ENCODE measurements around the gene KCNJ5. TPM values are rescaled to one million over a fixed set of nuclear protein-coding genes. Genes with fewer than 3 reads are reported as not detected.

Gene KCNJ5
- total and polyA plus RNA-seq, 2 of the 4 experiments (the other 2 are of a cell fraction), result 0.07 to 0.18 TPM

- Histone ChIP-seq H3K9ac (ENCODE audit: low read depth, low read length) (no peak overlapping the region), H2BK15ac (ENCODE audit: low read depth, low read length) (no peak overlapping the region), H2AK9ac (replicated peaks; ENCODE audit: low read depth, low read length, poor library complexity) (no peak overlapping the region), H3K36me3 (ENCODE audit: control insufficient read depth, insufficient read depth, low read length) (no peaks in the 10 kb centered on the region), H3K79me1 (ENCODE audit: low read depth in 1 of 2, low read length in 2 of 2) (no peaks in the 10 kb centered on the region), H3K23ac (ENCODE audit: low read depth, low read length) (no peak overlapping the region), H4K20me1 (ENCODE audit: insufficient read depth, low read length) (no peaks in the 10 kb centered on the region), H4K8ac (ENCODE audit: low read depth in 2 of 2, low read length in 2 of 2) (no peak overlapping the region), H3K27me3 (ENCODE audit: control insufficient read depth, insufficient read depth, low read length) (peaks cover 50% of the 10 kb centered on the region), H3K4me1 (ENCODE audit: control insufficient read depth, insufficient read depth, low read length) (no peaks in the 10 kb centered on the region), H3K9me1 (ENCODE audit: insufficient read depth, low read length) (no peaks in the 10 kb centered on the region), H2BK5ac (ENCODE audit: low read depth, low read length, poor library complexity, severe bottlenecking) (no peak overlapping the region), H3K14ac (replicated peaks; ENCODE audit: low read depth, low read length) (no peak overlapping the region), H2AK5ac (ENCODE audit: low read depth, low read length) (no peak overlapping the region), H2AFZ (replicated peaks; ENCODE audit: low read length, poor library complexity) (no peak overlapping the region), H4K91ac (ENCODE audit: insufficient read depth, low read depth, low read length) (no peak overlapping the region), H4K5ac (ENCODE audit: low read depth, low read length) (no peak overlapping the region), H3K4me3 (ENCODE audit: insufficient read depth, low read depth, low read length) (no peak overlapping the region), H3K4me2 (ENCODE audit: low read depth, low read length) (no peak overlapping the region), H3K27ac (ENCODE audit: insufficient read depth, low read length) (no peak overlapping the region), H3K56ac (ENCODE audit: extremely low read depth, insufficient read depth, low read length) (no peak overlapping the region), H3K18ac (ENCODE audit: low read depth, low read length) (no peak overlapping the region), H3K4ac (ENCODE audit: low read depth, low read length) (no peak overlapping the region), H2BK120ac (ENCODE audit: low read depth, low read length) (no peak overlapping the region), H3K9me3 (ENCODE audit: control insufficient read depth, insufficient read depth, low read length) (no peaks in the 10 kb centered on the region), H2BK20ac (ENCODE audit: low read depth, low read length) (no peak overlapping the region)
- BruUV-seq (replicated peaks), result no TSS peak
- POLR2A ChIA-PET (ENCODE audit: unreplicated experiment), result no interaction called here
- dilution Hi-C loops (cut with HindIII; ENCODE audit: low sequenced_read_pairs, unreplicated experiment), result no loop called here
- DNase-seq (no peak), ATAC-seq (ENCODE audit: low read depth) (no peak)
- no CpG with 5 or more reads among the region's 5 CpGs for WGBS, 2 experiments (ENCODE audit: extremely low coverage in 2 of 2, insufficient read length in 1 of 2)
- CTCF ChIA-PET, result no interaction called here
- intact Hi-C loops (cut with micrococcal nuclease), result no loop called here
- TF ChIP-seq ELK1 (IDR thresholded peaks at IDR 0.05; ENCODE audit: borderline replicate concordance, low read depth, low read length), result no peak
- TF ChIP-seq POLR2A (IDR thresholded peaks at IDR 0.05; ENCODE audit: low read depth, low read length), result no peak
- TF ChIP-seq NFE2L2 (IDR thresholded peaks at IDR 0.05; ENCODE audit: low read depth, low read length), result no peak
- no peak for TF ChIP-seq RAD21 (IDR thresholded peaks at IDR 0.05; ENCODE audit: low read length)
- no peak for TF ChIP-seq SMC3 (IDR thresholded peaks at IDR 0.05; ENCODE audit: low read depth, low read length)
- TF ChIP-seq CEBPB (IDR thresholded peaks at IDR 0.05; ENCODE audit: low read depth, low read length), result no peak
- TF ChIP-seq CTCF (conservative IDR thresholded peaks at IDR 0.05; ENCODE audit: low read depth, low read length), result no peak
- TF ChIP-seq MAZ (IDR thresholded peaks at IDR 0.05; ENCODE audit: borderline replicate concordance, low read depth, low read length), result no peak
- TF ChIP-seq USF2 (IDR thresholded peaks at IDR 0.05; ENCODE audit: low read depth, low read length), result no peak
- no peak for TF ChIP-seq FOS (IDR thresholded peaks at IDR 0.05; ENCODE audit: low read depth, low read length)
- no peak for TF ChIP-seq MAFK (IDR thresholded peaks at IDR 0.05; ENCODE audit: low read depth, low read length)
- in situ Hi-C loops (cut with MboI; ENCODE audit: low sequenced_read_pairs), result no loop called here
Measured at GRCh38 chr11:128917144-128917724, 26.1 kb downstream of the KCNJ5 start.
